UCSD-AML1 (cell line): ENCODE data around the gene AQP2.

ENCODE experiments used
- DNase-seq: peaks from one replicate; lab custom pipeline; 2025; ENCODE audit not compliant: unreplicated experiment; lab: John Stamatoyannopoulos, UW

Gene AQP2

GRCh38 chr12:49954863-49955830 is 4.6 kb downstream of the AQP2 start:
- DNase-seq, result no peak

DNA sequence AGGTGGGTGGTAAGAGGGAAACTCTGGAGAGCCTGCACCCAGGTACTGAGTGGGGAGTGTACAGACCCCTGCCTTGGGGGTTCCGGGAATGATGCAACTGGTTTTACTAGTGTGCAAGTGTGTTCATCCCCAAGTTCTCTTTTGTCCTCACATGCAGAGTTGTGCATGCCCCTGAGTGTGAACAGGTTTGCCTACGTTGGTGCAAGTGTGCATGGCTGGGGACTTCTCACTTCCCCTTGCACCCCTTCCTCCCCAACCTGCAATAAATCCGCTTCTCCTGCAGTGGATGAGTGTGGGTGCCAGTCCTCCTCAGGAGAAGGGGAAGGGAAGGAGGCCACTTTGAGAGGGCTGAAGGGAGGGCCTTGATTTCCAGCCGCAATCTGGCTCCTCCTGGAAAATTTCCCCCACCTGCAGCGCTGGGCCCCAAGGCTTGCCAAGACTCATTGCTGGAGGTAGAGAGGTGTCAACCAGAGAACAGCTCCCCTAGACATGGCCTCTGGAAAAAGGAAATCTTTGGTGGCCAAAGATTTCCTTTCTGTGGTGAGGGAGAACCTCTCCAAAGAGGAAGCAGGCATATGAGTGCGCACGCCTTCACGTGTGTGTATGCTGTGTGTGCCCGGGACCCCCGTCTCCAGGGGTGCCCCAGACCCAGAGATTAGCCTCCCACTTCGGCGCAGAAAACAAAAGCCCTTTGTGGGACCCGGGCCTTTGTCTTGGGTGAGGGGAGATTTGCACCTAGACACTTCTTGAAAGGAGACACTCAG is 5.5 kb downstream of the AQP2 start:
- peak; percentile 36 for DNase-seq

- no peak for DNase-seq
These were observed 6.4 kb downstream of the AQP2 start for GRCh38 chr12:49956663-49957569.

- DNase-seq, result no peak
These were observed 7.0 kb downstream of the AQP2 start for GRCh38 chr12:49957570-49957967.

- DNase-seq, result no peak
These were observed 9.3 kb downstream of the AQP2 start for GRCh38 chr12:49959685-49960473.

DNA sequence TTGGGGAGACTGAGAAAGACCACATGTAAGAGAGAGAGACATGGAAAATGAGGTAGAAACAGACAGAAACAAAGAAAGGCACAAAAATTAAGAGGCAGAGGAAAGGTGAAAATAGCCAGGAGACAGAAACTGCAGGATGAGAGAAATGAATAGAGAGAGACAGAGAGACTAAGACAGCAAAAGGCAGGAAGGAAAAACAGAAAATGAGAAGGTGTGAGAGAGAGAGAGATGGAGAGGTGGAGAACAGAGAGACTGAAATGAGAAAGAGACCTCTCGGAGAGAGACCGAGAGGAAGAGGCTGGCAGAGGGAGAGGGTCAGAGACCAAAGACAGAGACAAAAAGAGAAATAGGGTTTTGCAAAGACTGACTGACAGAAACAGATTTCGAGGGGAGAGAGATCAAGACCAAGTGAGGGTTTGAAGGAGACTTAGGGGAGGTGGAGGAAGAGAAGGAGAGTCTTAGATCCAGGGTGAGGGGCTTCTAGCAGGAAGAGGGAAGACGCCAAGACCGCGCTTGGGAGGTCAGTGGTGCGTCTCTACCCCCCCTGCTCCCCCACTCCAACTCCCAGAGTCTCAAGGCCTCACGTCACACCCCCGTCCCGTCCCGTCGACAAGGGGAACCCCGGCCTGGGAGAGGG is 10.1 kb downstream of the AQP2 start:
- DNase-seq, result no peak

DNA sequence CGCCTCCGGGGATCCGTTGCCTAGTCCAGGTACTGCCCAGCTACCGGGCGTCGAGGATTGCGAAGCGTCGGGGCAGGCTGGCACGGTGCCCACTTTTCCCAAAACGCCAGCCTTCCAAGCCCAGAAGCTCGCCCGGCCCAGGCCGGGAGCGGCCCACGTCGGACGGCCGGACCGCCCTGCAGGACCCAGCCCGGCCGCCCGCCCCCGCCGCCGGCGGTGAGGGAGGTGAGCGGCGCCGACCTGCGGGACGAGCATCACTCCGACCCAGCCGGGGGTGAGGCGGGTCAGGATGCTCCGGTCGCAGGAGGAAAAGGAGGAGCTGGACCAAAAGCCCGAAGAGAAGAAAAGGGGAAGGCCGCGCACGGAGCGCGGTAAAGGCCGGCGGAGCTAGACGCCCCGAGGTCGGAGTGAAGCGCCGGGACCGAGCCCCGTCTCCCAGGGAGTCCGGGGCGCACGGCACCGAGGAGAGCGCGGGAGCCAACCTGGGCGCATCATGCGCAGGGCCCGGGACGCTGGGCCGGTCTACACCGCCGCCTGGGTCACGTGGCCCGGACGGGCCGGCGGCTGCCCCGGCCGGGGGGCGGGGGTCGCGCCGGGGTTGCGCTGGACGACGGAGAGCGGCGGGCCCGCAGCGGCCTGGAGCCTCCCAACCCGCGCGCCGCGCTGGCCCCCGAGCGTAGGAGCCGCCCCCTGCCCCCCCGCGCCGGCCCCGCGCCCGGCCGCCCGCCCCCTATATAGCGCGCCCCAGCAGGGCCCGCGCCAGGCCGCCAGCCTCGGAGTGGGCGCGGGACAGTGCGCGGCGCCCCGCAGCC is 10.8 kb downstream of the AQP2 start, which contains the start of gene AQP5:
Gene AQP5 (plus strand): TSS at position 762 of the 812 bp plus-strand sequence. CDS start 146 bp downstream, outside the sequence.
- DNase-seq, result no peak

- no peak for DNase-seq
These were observed 11.6 kb downstream of the AQP2 start for GRCh38 chr12:49961993-49962764.

- DNase-seq, result no peak
These were observed 12.6 kb downstream of the AQP2 start for GRCh38 chr12:49962861-49963765.

DNA sequence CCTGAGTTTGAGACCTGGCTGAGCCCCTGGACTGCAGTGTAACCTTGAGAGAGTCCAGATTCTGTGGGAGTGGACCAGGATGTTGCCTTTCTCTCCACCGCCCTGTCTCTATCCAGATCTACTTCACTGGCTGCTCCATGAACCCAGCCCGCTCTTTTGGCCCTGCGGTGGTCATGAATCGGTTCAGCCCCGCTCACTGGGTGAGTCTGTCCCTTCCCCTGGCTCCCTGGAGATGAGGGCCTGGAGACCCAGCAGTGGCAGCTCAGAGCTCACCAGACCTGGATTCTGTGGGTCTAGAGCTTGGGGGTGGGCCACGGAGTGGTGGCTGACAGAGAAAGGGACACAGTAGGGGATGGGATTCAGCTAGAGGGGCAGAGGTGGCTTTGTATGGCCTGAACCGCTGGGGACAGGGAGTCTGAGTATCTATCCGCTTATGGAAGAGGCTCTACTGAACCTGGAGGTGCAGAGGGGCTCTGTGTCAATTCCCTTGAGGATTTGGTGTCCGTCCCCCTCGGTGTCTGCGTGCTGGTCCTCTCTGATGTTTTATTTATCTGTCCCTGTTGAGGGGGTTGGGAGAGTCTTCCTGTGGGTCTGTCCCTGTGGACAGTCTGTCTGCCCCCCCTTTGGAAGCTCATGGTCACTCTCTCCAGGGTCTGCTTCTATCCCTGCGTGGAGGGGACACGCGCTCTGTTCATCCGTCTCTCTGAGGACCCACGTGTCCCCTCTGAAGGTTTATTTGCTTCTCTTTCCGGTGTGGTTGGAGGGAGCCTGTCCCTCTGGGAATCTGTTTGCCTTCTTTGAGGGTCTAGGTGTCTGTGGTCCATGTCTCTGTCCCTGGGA is 13.7 kb downstream of the AQP2 start:
- DNase-seq, result no peak

GRCh38 chr12:49964849-49965624 is 14.5 kb downstream of the AQP2 start:
- DNase-seq, result no peak

DNA sequence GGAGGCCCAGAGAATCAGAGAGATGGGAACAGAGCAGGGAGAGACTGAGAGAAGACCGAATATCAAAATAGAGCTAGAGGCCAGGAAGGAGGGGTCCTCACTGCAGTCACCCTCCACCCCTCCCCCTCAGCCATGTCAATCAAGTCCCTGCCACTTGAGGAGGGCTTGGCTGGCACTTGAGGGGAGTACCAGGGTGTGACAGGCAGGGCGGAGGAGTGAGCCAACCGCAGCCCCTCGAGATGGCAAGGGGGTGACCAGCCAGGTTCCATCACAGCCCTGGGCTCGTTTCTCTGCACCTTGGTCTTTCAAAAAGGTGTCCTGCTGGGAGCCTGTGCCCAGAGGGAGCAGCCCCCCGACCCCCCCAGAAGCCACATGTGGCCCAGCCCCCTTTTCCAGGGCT is 15.3 kb downstream of the AQP2 start:
- no peak for DNase-seq

DNA sequence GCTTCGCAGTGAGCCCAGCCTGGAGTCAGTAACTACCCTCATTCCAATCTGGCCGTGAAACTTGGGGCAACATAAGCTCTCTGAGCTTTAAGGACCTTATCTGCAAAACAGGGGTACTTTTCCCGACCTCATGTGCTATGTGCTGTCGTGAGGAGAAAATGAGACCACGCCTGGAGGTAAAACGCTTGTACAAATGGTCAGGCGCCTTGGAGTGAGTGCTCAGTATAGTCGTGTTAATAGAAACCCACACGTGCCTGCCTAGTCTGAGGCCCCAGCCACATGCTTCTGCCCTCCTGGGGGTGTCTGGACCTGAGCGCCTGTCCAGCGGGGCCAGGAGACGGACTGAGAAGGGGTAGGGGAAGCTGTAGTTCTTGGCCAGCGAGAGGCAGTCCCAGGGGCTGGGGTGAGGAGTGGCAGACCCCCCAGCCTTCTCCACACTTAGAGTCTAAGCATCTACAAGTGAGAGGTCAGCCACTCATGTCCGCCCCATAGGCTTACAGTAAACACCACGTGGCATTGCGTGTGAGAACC is 16.0 kb downstream of the AQP2 start:
- no peak for DNase-seq

DNA sequence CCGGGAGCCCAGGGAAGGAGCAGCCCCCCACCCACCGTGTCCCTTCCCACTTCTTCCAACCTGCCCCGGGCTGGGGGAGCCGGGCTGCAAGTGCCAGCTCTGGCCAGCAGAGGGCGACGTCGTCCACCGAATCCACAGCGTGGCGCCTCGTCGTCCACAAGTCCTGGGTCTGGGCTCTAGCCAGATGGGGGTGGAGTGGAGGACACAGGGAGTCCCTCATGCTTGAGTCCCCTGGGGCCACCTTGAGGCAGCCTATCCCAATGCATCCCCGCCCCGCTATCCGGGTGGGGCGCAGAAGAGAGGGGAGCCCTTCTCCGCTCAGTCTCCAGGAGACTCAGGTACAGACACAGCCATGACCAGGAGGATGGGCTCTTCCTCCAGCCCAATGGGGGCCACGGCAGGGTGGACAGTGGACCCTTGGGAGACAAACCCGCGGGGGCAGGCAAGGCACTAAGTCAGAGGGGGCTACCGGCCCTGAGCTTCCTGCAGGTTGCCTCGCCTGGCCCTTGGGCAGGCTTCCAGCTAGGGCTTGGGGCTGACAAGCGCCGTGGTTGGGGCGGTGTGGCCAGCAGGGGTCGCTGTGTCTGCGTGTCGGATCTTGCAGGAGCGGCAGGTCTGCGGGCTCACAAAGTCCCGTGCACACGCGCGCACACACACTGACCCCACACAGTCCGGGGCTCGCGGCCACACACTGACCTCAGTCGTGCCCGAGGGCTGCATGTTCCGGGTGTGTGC is 16.7 kb downstream of the AQP2 start:
- DNase-seq, result peak; percentile 88
